K562 (cell line): ENCODE data around the gene GSG1. TPM values are rescaled to one million over a fixed set of nuclear protein-coding genes. Genes with fewer than 3 reads are reported as not detected.

Experiments
- ATAC-seq: fragments of 200-7000 bp; cut with Tn5 transposase; 3 replicates; pipeline ENCODE4 v1.9.1; 2020; ENCODE audit warnings: moderate library complexity
- BruUV-seq: library from RNA; stranded (reverse); fragments of 400-500 nt; replicated peaks from 2 replicates; lab custom pipeline; 2021; lab: Mats Ljungman, UMichigan
- CTCF ChIA-PET: fragments of 300-600 bp; formaldehyde crosslinking; extraction: SDS; loops from one replicate; lab custom pipeline; 2021; ENCODE audit warnings: low intra/inter-chr PET ratio; lab: Yijun Ruan, JAX
- POLR2A ChIA-PET: fragments of 300-600, 350-650 bp; sonication (Branson Sonifier 250); formaldehyde crosslinking; extraction: SDS; loops from one replicate; lab custom pipeline; 2021; ENCODE audit warnings: antibody characterized with exemption, inconsistent platforms; lab: Yijun Ruan, JAX
- DNase-seq, 4 experiments: peaks; one replicate each; pipeline versions ENCODE4 v3.0.0 to v3.0.0-alpha.2; 2011 to 2018; ENCODE audit warnings: low spot score in 3 of 4, mixed read lengths in 3 of 4; ENCODE audit errors: extremely low read depth in 1 of 4
- FAIRE-seq: peaks from 2 replicates; lab custom pipeline; 2011; peaks lifted over from hg19 to GRCh38; lab: Jason Lieb, UNC
- H2AFZ ChIP-seq: 2 replicates; pipeline ENCODE4 v1.6.0; 2011; ENCODE audit warnings: low read depth, low read length, control low read depth, inconsistent platforms
- H3K27ac ChIP-seq: fragments of 200-600 bp; 3 replicates; pipeline ENCODE4 v1.8.0; 2011; ENCODE audit warnings: low read depth, mild to moderate bottlenecking, control low read depth, inconsistent platforms, low read length, moderate library complexity, mixed read lengths; ENCODE audit errors: extremely low read depth
- H3K27me3 ChIP-seq, 2 experiments: fragments of 300-600 bp in 1 of 2; 2 replicates in 1 of 2; 3 replicates in 1 of 2; pipeline versions ENCODE4 v1.6.0 to v1.8.0; 2011; ENCODE audit warnings: inconsistent platforms in 2 of 2, low read length in 2 of 2, mild to moderate bottlenecking in 1 of 2, mixed read lengths in 1 of 2, moderate library complexity in 1 of 2; ENCODE audit not compliant: control insufficient read depth in 2 of 2, insufficient read depth in 2 of 2
- H3K36me3 ChIP-seq: fragments of 300-600 bp; 3 replicates; pipeline ENCODE4 v1.8.0; 2011; ENCODE audit warnings: mild to moderate bottlenecking, low read length, inconsistent platforms; ENCODE audit not compliant: control insufficient read depth, insufficient read depth
- H3K4me1 ChIP-seq, 2 experiments: fragments of 200-600 bp in 1 of 2; replicated peaks in 1 of 2; 2 replicates in 1 of 2; 3 replicates in 1 of 2; pipeline versions ENCODE4 v1.5.1 to v1.8.0; 2011; ENCODE audit warnings: inconsistent platforms in 2 of 2, low read length in 2 of 2, mild to moderate bottlenecking in 1 of 2, mixed read lengths in 1 of 2, moderate library complexity in 1 of 2; ENCODE audit not compliant: control insufficient read depth in 2 of 2, insufficient read depth in 2 of 2
- H3K4me2 ChIP-seq: 2 replicates; pipeline ENCODE4 v1.6.1; 2011; ENCODE audit warnings: low read length, control low read depth, inconsistent platforms, mixed read lengths; ENCODE audit not compliant: insufficient read depth
- H3K4me3 ChIP-seq: fragments of 200-600 bp; sonication (generic), shearing (Covaris generic); 2 replicates; pipeline ENCODE4 v1.5.1; 2016; ENCODE audit warnings: control low read depth, inconsistent platforms
- H3K79me2 ChIP-seq: fragments of 200-600 bp; 3 replicates; pipeline ENCODE4 v1.8.0; 2011; ENCODE audit warnings: low read length, inconsistent platforms; ENCODE audit not compliant: control insufficient read depth, insufficient read depth
- H3K9ac ChIP-seq, 2 experiments: 2 replicates each; pipeline versions ENCODE4 v1.6.0 to v1.6.1; 2011; ENCODE audit warnings: low read depth in 2 of 2, low read length in 2 of 2, control low read depth in 1 of 2, inconsistent platforms in 1 of 2, mild to moderate bottlenecking in 1 of 2, mixed read lengths in 1 of 2; ENCODE audit not compliant: insufficient read depth in 1 of 2
- H3K9me1 ChIP-seq: one replicate; pipeline ENCODE4 v1.6.0; 2011; ENCODE audit warnings: inconsistent platforms, mild to moderate bottlenecking, low read length, moderate library complexity; ENCODE audit not compliant: control insufficient read depth, insufficient read depth
- H3K9me3 ChIP-seq: replicated peaks from 2 replicates; pipeline ENCODE4 v1.5.1; 2011; ENCODE audit warnings: low read depth, low read length, inconsistent platforms; ENCODE audit not compliant: control insufficient read depth, insufficient read depth
- H4K20me1 ChIP-seq: replicated peaks from 2 replicates; pipeline ENCODE4 v1.6.1; 2011; ENCODE audit warnings: low read length, inconsistent platforms, mixed read lengths; ENCODE audit not compliant: control insufficient read depth, insufficient read depth
- BRD9 ChIP-seq: fragments of 450-650 bp; IDR thresholded peaks from 2 replicates; pipeline ENCODE4 v1.6.1; 2018; ENCODE audit warnings: low read depth; ENCODE audit not compliant: partially characterized antibody
- C11orf30 ChIP-seq: fragments of 450-650 bp; IDR thresholded peaks from 2 replicates; pipeline ENCODE4 v1.6.1; 2016; ENCODE audit warnings: low read depth, mild to moderate bottlenecking
- DACH1 ChIP-seq: fragments of 450-650 bp; IDR thresholded peaks from 2 replicates; pipeline ENCODE4 v1.6.1; 2018; ENCODE audit not compliant: partially characterized antibody
- ESRRA ChIP-seq: fragments of 450-650 bp; IDR thresholded peaks from 2 replicates; pipeline ENCODE4 v1.6.1; 2014; ENCODE audit warnings: low read depth, mild to moderate bottlenecking, moderate library complexity, borderline replicate concordance
- FOXJ3 ChIP-seq: sonication (generic); formaldehyde crosslinking; IDR thresholded peaks from 2 replicates; pipeline ENCODE4 v1.4.0; 2020; ENCODE audit warnings: mild to moderate bottlenecking, missing genetic modification reagents
- GATAD2A ChIP-seq: fragments of 450-650 bp; IDR thresholded peaks from 2 replicates; pipeline ENCODE4 v1.6.1; 2017
- LCOR ChIP-seq: sonication (generic); formaldehyde crosslinking; IDR thresholded peaks from 2 replicates; pipeline ENCODE4 v1.8.0; 2022; ENCODE audit warnings: mild to moderate bottlenecking, missing genetic modification reagents
- SLC30A9 ChIP-seq: fragments of 250-450 bp; sonication (Bioruptor Pico); IDR thresholded peaks from 2 replicates; pipeline ENCODE4 v1.8.0; 2022; ENCODE audit warnings: mild to moderate bottlenecking, moderate library complexity
- ZNF445 ChIP-seq: fragments of 250-450 bp; sonication (Bioruptor Pico); IDR thresholded peaks from 2 replicates; pipeline ENCODE4 v1.4.0; 2020; ENCODE audit warnings: low read depth, mild to moderate bottlenecking, moderate library complexity
- WGBS: fragments of 100-300 bp; shearing (Covaris generic); methylation state at CpG from one replicate; pipeline ENCODE4 v1.1.6; 2016; ENCODE audit warnings: low coverage, mixed read lengths; ENCODE audit not compliant: insufficient coverage; ENCODE audit errors: missing lambda C conversion rate; 5-methylcytosine and 5-hydroxymethylcytosine counted together
- in situ Hi-C: fragments of 300-500 bp; cut with MboI; formaldehyde crosslinking; loops from 4 replicates; pipeline ENCODE4 v1.15.0; 2018; ENCODE audit warnings: inconsistent platforms, mixed read lengths
- intact Hi-C: fragments of 100-400 bp; cut with micrococcal nuclease; formaldehyde crosslinking; loops from 2 replicates; pipeline ENCODE4 v1.14.2; 2022
- polyA plus RNA-seq, 8 experiments: library from polyadenylated mRNA; depleted of rRNA in 4 of 8; stranded (reverse) in 5 of 8; unstranded in 3 of 8; fragments of >200 nt; fragmentation: Nextera tagmentation in 2 of 8; fragmentation: Illumina TruSeq in 1 of 8; extraction: Ambion mirVana in 2 of 8; extraction: Trizol in 1 of 8; gene quantifications; 2 replicates each; pipeline versions ENCODE4 v1.2.1 to v1.2.3, GENCODE V29; 2011 to 2014; ENCODE audit warnings: inconsistent platforms in 1 of 8, missing spikeins in 1 of 8
- total RNA-seq, 7 experiments: library from RNA; depleted of rRNA in 6 of 7; stranded (reverse); fragments of >200 nt in 6 of 7; fragmentation: Illumina TruSeq in 2 of 7; extraction: Trizol in 2 of 7; gene quantifications; 2 replicates each; pipeline versions ENCODE4 v1.2.1 to v1.2.3, GENCODE V29; 2011 to 2021; ENCODE audit warnings: low replicate concordance in 1 of 7
- TF ChIP-seq, protein P1 (sequence below), 2 experiments: fragments of 450-650 bp; IDR thresholded peaks; 2 replicates each; pipeline ENCODE4 v1.6.1; 2016
- TF ChIP-seq, protein P2 (sequence below): fragments of 250-450 bp; sonication (Bioruptor Pico); IDR thresholded peaks from 2 replicates; pipeline ENCODE4 v1.4.0; 2020; ENCODE audit warnings: mild to moderate bottlenecking, moderate library complexity
- TF ChIP-seq, protein P3 (sequence below): fragments of 250-450 bp; sonication (Bioruptor Pico); IDR thresholded peaks from 2 replicates; pipeline ENCODE4 v1.5.0; 2020; ENCODE audit warnings: mild to moderate bottlenecking, borderline replicate concordance
- TF ChIP-seq, protein P4 (sequence below): fragments of 250-450 bp; sonication (Bioruptor Pico); IDR thresholded peaks from 2 replicates; pipeline ENCODE4 v1.5.0; 2021

Gene GSG1
- total and polyA plus RNA-seq, 9 of the 15 experiments (the other 6 are each of a cell fraction or from before 2014, with no cell fraction given): not detected

DNA sequence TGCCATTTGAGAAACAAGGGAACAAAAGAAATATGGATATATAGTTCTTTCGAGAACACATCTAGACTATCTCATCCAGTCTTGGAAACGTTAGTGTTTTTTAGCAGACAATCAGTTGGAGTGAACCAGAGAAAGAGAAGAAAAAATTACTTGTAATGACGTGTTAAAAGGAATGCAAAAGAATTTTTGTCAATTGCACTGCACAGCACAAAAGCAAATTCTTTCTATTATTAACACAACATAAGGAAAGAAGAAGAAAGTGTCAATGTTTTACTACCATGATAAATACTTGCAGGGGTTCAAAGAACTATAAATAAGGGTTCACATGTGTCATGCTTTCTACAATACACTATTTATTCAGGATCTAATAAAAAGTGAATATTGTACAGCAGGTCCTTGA lies 27.5 kb upstream of the GSG1 start (continued):
- TF ChIP-seq, protein P1, sequence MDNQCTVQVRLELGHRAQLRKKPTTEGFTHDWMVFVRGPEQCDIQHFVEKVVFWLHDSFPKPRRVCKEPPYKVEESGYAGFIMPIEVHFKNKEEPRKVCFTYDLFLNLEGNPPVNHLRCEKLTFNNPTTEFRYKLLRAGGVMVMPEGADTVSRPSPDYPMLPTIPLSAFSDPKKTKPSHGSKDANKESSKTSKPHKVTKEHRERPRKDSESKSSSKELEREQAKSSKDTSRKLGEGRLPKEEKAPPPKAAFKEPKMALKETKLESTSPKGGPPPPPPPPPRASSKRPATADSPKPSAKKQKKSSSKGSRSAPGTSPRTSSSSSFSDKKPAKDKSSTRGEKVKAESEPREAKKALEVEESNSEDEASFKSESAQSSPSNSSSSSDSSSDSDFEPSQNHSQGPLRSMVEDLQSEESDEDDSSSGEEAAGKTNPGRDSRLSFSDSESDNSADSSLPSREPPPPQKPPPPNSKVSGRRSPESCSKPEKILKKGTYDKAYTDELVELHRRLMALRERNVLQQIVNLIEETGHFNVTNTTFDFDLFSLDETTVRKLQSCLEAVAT (IDR thresholded peaks at IDR 0.05): no peak
- no peak for TF ChIP-seq ESRRA
- TF ChIP-seq, all 486 proteins: peak for 0

DNA sequence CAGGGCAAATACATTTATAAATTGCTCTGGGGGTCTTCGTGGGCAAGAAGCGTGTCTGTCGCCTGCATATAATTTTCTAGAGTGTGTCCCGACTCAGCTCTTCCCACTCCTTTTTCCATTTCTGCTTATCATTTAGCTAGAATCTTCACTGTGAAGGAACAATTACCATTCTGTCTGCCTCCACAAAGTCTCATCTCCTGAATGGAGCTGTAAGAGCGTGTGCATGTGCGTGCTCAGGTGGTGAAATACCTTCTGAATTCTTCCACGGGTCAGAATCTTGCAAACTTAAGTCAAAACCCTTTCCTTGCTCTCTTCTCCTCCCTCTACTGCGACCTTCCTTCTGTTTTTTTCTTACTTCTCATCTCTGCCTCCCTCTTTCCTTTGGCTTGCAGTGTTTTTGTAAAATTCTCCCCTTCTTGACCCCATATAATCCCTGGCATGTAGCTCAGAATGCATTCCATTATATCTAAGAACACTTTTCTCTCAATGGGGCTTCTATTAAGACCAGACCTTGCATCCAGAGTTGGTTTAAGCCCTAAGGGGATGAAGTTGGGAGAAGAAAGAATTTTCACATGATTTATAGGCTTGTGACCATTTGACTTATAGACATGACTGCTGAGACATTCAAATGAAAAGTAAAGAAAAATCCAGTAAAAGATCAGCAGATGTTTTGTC lies 25.0 kb upstream of the GSG1 start:
- H3K36me3 ChIP-seq: no peaks in the 10 kb centered on the region
- DNase-seq (no peak), ATAC-seq (no peak), FAIRE-seq (no peak)
- H3K4me1 ChIP-seq: no peaks in the 10 kb centered on the region
- BruUV-seq: no TSS peak
- WGBS: 0% methylated on average over 7 of the region's 8 CpGs
- no peaks in the 10 kb centered on the region for H4K20me1 ChIP-seq
- H3K27me3 ChIP-seq: peaks cover 3 to 10% of the 10 kb centered on the region in 2 experiments; a peak in 4 of 5 replicates
- H3K9me1 ChIP-seq: no peaks in the 10 kb centered on the region
- in situ Hi-C loops: no loop called here
- H3K4me3 ChIP-seq: no peak overlapping the region
- H3K9ac ChIP-seq: no peak overlapping the region
- POLR2A ChIA-PET: no interaction called here
- no peaks in the 10 kb centered on the region for H3K79me2 ChIP-seq
- CTCF ChIA-PET: interaction anchor here (0.6 kb wide), 1 partner anchor 80 kb away, joined by 3 read pairs; no protein-coding TSS in a partner anchor
- no peak overlapping the region for H2AFZ ChIP-seq
- intact Hi-C loops: no loop called here
- H3K9me3 ChIP-seq: no peaks in the 10 kb centered on the region
- no peak overlapping the region for H3K4me2 ChIP-seq
- H3K27ac ChIP-seq: no peak overlapping the region
- TF ChIP-seq LCOR (CRISPR knock-in tag) (no peak), FOXJ3 (CRISPR knock-in tag) (no peak), SLC30A9 (CRISPR knock-in tag) (no peak), ZNF445 (CRISPR knock-in tag) (no peak), BRD9 (no peak), DACH1 (no peak), GATAD2A (no peak), C11orf30 (no peak)
- TF ChIP-seq, protein P2, sequence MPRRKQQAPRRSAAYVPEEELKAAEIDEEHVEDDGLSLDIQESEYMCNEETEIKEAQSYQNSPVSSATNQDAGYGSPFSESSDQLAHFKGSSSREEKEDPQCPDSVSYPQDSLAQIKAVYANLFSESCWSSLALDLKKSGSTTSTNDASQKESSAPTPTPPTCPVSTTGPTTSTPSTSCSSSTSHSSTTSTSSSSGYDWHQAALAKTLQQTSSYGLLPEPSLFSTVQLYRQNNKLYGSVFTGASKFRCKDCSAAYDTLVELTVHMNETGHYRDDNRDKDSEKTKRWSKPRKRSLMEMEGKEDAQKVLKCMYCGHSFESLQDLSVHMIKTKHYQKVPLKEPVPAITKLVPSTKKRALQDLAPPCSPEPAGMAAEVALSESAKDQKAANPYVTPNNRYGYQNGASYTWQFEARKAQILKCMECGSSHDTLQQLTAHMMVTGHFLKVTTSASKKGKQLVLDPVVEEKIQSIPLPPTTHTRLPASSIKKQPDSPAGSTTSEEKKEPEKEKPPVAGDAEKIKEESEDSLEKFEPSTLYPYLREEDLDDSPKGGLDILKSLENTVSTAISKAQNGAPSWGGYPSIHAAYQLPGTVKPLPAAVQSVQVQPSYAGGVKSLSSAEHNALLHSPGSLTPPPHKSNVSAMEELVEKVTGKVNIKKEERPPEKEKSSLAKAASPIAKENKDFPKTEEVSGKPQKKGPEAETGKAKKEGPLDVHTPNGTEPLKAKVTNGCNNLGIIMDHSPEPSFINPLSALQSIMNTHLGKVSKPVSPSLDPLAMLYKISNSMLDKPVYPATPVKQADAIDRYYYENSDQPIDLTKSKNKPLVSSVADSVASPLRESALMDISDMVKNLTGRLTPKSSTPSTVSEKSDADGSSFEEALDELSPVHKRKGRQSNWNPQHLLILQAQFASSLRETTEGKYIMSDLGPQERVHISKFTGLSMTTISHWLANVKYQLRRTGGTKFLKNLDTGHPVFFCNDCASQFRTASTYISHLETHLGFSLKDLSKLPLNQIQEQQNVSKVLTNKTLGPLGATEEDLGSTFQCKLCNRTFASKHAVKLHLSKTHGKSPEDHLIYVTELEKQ: no peak
- TF ChIP-seq, protein P3, sequence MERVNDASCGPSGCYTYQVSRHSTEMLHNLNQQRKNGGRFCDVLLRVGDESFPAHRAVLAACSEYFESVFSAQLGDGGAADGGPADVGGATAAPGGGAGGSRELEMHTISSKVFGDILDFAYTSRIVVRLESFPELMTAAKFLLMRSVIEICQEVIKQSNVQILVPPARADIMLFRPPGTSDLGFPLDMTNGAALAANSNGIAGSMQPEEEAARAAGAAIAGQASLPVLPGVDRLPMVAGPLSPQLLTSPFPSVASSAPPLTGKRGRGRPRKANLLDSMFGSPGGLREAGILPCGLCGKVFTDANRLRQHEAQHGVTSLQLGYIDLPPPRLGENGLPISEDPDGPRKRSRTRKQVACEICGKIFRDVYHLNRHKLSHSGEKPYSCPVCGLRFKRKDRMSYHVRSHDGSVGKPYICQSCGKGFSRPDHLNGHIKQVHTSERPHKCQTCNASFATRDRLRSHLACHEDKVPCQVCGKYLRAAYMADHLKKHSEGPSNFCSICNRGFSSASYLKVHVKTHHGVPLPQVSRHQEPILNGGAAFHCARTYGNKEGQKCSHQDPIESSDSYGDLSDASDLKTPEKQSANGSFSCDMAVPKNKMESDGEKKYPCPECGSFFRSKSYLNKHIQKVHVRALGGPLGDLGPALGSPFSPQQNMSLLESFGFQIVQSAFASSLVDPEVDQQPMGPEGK (CRISPR knock-in tag): no peak
- TF ChIP-seq, protein P4, sequence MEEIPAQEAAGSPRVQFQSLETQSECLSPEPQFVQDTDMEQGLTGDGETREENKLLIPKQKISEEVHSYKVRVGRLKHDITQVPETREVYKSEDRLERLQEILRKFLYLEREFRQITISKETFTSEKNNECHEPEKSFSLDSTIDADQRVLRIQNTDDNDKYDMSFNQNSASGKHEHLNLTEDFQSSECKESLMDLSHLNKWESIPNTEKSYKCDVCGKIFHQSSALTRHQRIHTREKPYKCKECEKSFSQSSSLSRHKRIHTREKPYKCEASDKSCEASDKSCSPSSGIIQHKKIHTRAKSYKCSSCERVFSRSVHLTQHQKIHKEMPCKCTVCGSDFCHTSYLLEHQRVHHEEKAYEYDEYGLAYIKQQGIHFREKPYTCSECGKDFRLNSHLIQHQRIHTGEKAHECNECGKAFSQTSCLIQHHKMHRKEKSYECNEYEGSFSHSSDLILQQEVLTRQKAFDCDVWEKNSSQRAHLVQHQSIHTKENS (CRISPR knock-in tag): no peak
